Measurements from ENCODE around the gene RAB5B. TPM values are rescaled to one million over a fixed set of nuclear protein-coding genes. Genes with fewer than 3 reads are reported as not detected.

Gene RAB5B
- total RNA-seq, 6 experiments from 2014 or later = 90.2 to 107 (median 96.5) TPM

GRCh38 chr12:55991110-55991509 lies 17.2 kb downstream of the RAB5B start:
- H3K27ac Mint-ChIP-seq = no peak overlapping the region
- no peaks in the 10 kb centered on the region for H3K9me3 Mint-ChIP-seq
- peaks cover 4% of the 10 kb centered on the region for H3K4me1 Mint-ChIP-seq (ENCODE audit: low read depth)
- H3K27me3 Mint-ChIP-seq (ENCODE audit: insufficient read depth) = no peaks in the 10 kb centered on the region
- no peak for TF ChIP-seq CTCF (IDR thresholded peaks at IDR 0.05)
- peaks cover 31% of the 10 kb centered on the region for H3K36me3 Mint-ChIP-seq (ENCODE audit: low read depth)
- no peak overlapping the region for H3K4me3 Mint-ChIP-seq
- DNase-seq = no peak

GRCh38 chr12:55993230-55993853 lies 19.5 kb downstream of the RAB5B start:
- Mint-ChIP-seq H3K27ac (peak overlapping the region; percentile 34; the same call in 1 of the 2 replicates), H3K4me1 (ENCODE audit: low read depth) (peaks cover 18% of the 10 kb centered on the region), H3K4me3 (no peak overlapping the region), H3K9me3 (no peaks in the 10 kb centered on the region), H3K36me3 (ENCODE audit: low read depth) (peaks cover 31% of the 10 kb centered on the region), H3K27me3 (ENCODE audit: insufficient read depth) (no peaks in the 10 kb centered on the region)
- TF ChIP-seq CTCF (IDR thresholded peaks at IDR 0.05) = no peak
- no peak for DNase-seq

GRCh38 chr12:55995366-55995765 lies 21.5 kb downstream of the RAB5B start:
- Mint-ChIP-seq H3K27me3 (ENCODE audit: insufficient read depth) (no peaks in the 10 kb centered on the region), H3K36me3 (ENCODE audit: low read depth) (peaks cover 21% of the 10 kb centered on the region), H3K4me3 (no peak overlapping the region), H3K27ac (no peak overlapping the region), H3K9me3 (no peaks in the 10 kb centered on the region), H3K4me1 (ENCODE audit: low read depth) (peaks cover 18% of the 10 kb centered on the region)
- DNase-seq = no peak
- no peak for TF ChIP-seq CTCF (IDR thresholded peaks at IDR 0.05)

GRCh38 chr12:55996201-55996714 lies 22.4 kb downstream of the RAB5B start:
- H3K27me3 Mint-ChIP-seq (ENCODE audit: insufficient read depth) = no peaks in the 10 kb centered on the region
- DNase-seq = peak; percentile 66

GRCh38 chr12:55996715-55997534 lies 23.0 kb downstream of the RAB5B start, which contains the start of gene SUOX:
Gene SUOX (plus strand): TSS chr12:55997276. CDS start chr12:56002222, 4,946 bp downstream.
- peak within 1 kb of the TSS; percentile 100 for H3K4me3 Mint-ChIP-seq
- H3K4me1 Mint-ChIP-seq (ENCODE audit: low read depth) = peaks cover 18% of the 10 kb centered on the region
- H3K27me3 Mint-ChIP-seq (ENCODE audit: insufficient read depth) = no peaks in the 10 kb centered on the region
- H3K9me3 Mint-ChIP-seq = no peaks in the 10 kb centered on the region
- peak within 1 kb of the TSS; percentile 77 for H3K27ac Mint-ChIP-seq
- H3K36me3 Mint-ChIP-seq (ENCODE audit: low read depth) = peaks cover 10% of the 10 kb centered on the region
- peak; percentile 98 for DNase-seq
- TF ChIP-seq CTCF (IDR thresholded peaks at IDR 0.05) = no peak

More at GRCh38 chr12:55996201-55996714, 22.4 kb downstream of the RAB5B start:
- Mint-ChIP-seq H3K27ac (peak overlapping the region; percentile 77), H3K4me3 (peak overlapping the region; percentile 100), H3K4me1 (ENCODE audit: low read depth) (peaks cover 18% of the 10 kb centered on the region), H3K36me3 (ENCODE audit: low read depth) (peaks cover 12% of the 10 kb centered on the region), H3K9me3 (no peaks in the 10 kb centered on the region)
- TF ChIP-seq CTCF (IDR thresholded peaks at IDR 0.05) = peak; percentile 93

All from HFFc6 (cell line).